ENCODE results near the gene LRRC75B. TPM values are rescaled to one million over a fixed set of nuclear protein-coding genes. Genes with fewer than 3 reads are reported as not detected.
A peak's percentile ranks its signal among the peaks of the same experiment; 100 is the strongest.
"Not testable (repeated sequence)": the region's sequence is repeated elsewhere in the genome, so short reads cannot be mapped to it uniquely, and the experiment has no call there.

LRRC75B gene
- total and polyA plus RNA-seq, 9 of the 15 experiments (the other 6 are each of a cell fraction or from before 2014, with no cell fraction given), result 0.10 to 2.8 (median 1.0) TPM; not detected in 1

- TF ChIP-seq TOE1 (IDR thresholded peaks at IDR 0.05; ENCODE audit: borderline replicate concordance) (peak; percentile 91), ZNF766 (CRISPR knock-in tag; conservative IDR thresholded peaks at IDR 0.05) (0 out of 2 replicates have a peak, but pooled peaks have one; percentile 25), MYNN (IDR thresholded peaks at IDR 0.05) (peak; percentile 94), HLTF (IDR thresholded peaks at IDR 0.05) (peak; percentile 67; the same call in 1 of the 2 replicates), MTA2 (IDR thresholded peaks at IDR 0.05; ENCODE audit: low read depth) (0 out of 2 replicates have a peak, but pooled peaks have one; percentile 41), DIDO1 (tag; IDR thresholded peaks at IDR 0.05; ENCODE audit: low read depth) (0 out of 2 replicates have a peak, but pooled peaks have one; percentile 29)
- TF ChIP-seq TOE1 (CRISPR knock-in tag; IDR thresholded peaks at IDR 0.05; ENCODE audit: borderline replicate concordance, low read depth); MYNN (CRISPR knock-in tag; IDR thresholded peaks at IDR 0.05): not testable (repeated sequence)
Observed at GRCh38 chr22:24633231-24634023, 40.6 kb upstream of the LRRC75B start (continued).

GRCh38 chr22:24632642-24633041, 39.8 kb upstream of the LRRC75B start:
- CTCF ChIA-PET (ENCODE audit: low intra/inter-chr PET ratio); POLR2A ChIA-PET; H3K27me3 ChIP-seq (ENCODE audit: control insufficient read depth in 2 of 2, insufficient read depth in 2 of 2, low read length in 2 of 2); ATAC-seq; FAIRE-seq; in situ Hi-C loops (cut with MboI); H3K4me3 ChIP-seq; H3K27ac ChIP-seq (ENCODE audit: extremely low read depth, low read depth, low read length); H3K79me2 ChIP-seq (ENCODE audit: control insufficient read depth, insufficient read depth, low read length); intact Hi-C loops (cut with micrococcal nuclease); H2AFZ ChIP-seq (ENCODE audit: low read depth, low read length); H4K20me1 ChIP-seq (replicated peaks; ENCODE audit: control insufficient read depth, insufficient read depth, low read length); H3K4me2 ChIP-seq (ENCODE audit: insufficient read depth, low read length); H3K9me1 ChIP-seq (ENCODE audit: control insufficient read depth, insufficient read depth, low read length); BruUV-seq (replicated peaks); H3K9me3 ChIP-seq (replicated peaks; ENCODE audit: control insufficient read depth, insufficient read depth, low read depth, low read length); H3K9ac ChIP-seq (ENCODE audit: insufficient read depth in 1 of 2, low read depth in 2 of 2, low read length in 2 of 2); H3K36me3 ChIP-seq (ENCODE audit: control insufficient read depth, insufficient read depth, low read length): not testable (repeated sequence)
- WGBS (ENCODE audit: insufficient coverage, low coverage, missing lambda C conversion rate), result 3% methylated on average over 5 of the region's 13 CpGs
- TF ChIP-seq NFIC (IDR thresholded peaks at IDR 0.05), result peak; percentile 64
- peak; percentile 46; the same call in 1 of the 2 replicates for TF ChIP-seq TFAP4 (CRISPR knock-in tag; IDR thresholded peaks at IDR 0.05; ENCODE audit: borderline replicate concordance)
- 0 out of 2 replicates have a peak, but pooled peaks have one; percentile 21 for TF ChIP-seq RBFOX2 (IDR thresholded peaks at IDR 0.05; ENCODE audit: low read depth, low read length)
- peak in 1 of 4 experiments; percentile 37 for DNase-seq (ENCODE audit: extremely low read depth in 1 of 4, low spot score in 3 of 4)
- H3K4me1 ChIP-seq (replicated peaks in 1 of 2; ENCODE audit: control insufficient read depth in 2 of 2, insufficient read depth in 2 of 2, low read length in 2 of 2), result peaks cover 9 to 29% of the 10 kb centered on the region in 2 experiments; a peak in 3 of 5 replicates
